T follicular helper cell (primary cell): Measurements from ENCODE around the gene POC1A.
"Not testable (repeated sequence)": the region's sequence is repeated elsewhere in the genome, so short reads cannot be mapped to it uniquely, and the experiment has no call there.

Source experiments
- DNase-seq: peaks from one replicate; pipeline ENCODE4 v3.0.0-alpha.2; 2020; ENCODE audit warnings: low read depth

The POC1A gene

GRCh38 chr3:52183786-52184445 is 29.7 kb upstream of the POC1A start:
- no peak for DNase-seq

GRCh38 chr3:52182691-52183090 is 28.5 kb upstream of the POC1A start:
- no peak for DNase-seq

GRCh38 chr3:52182196-52182595 is 28.0 kb upstream of the POC1A start:
- DNase-seq = no peak

GRCh38 chr3:52181543-52181942 is 27.3 kb upstream of the POC1A start:
- DNase-seq = no peak

- DNase-seq = no peak
Measured at GRCh38 chr3:52178537-52178936, 24.3 kb upstream of the POC1A start.

GRCh38 chr3:52178126-52178525 is 23.9 kb upstream of the POC1A start:
- DNase-seq = not testable (repeated sequence)

GRCh38 chr3:52177701-52178042 is 23.4 kb upstream of the POC1A start:
- DNase-seq = no peak

- no peak for DNase-seq
Measured at GRCh38 chr3:52176951-52177700, 22.9 kb upstream of the POC1A start.

GRCh38 chr3:52176180-52176752 is 22.0 kb upstream of the POC1A start:
- DNase-seq = no peak

- no peak for DNase-seq
Measured at GRCh38 chr3:52175416-52176179, 21.4 kb upstream of the POC1A start.

GRCh38 chr3:52174896-52175295 is 20.7 kb upstream of the POC1A start:
- DNase-seq = no peak

GRCh38 chr3:52173101-52173500 is 18.9 kb upstream of the POC1A start:
- no peak for DNase-seq

GRCh38 chr3:52172262-52172757 is 18.1 kb upstream of the POC1A start:
- no peak for DNase-seq

GRCh38 chr3:52171514-52172261 is 17.5 kb upstream of the POC1A start:
- DNase-seq = no peak

- not testable (repeated sequence) for DNase-seq
Measured at GRCh38 chr3:52170217-52170616, 16.0 kb upstream of the POC1A start.

- DNase-seq = no peak
Measured at GRCh38 chr3:52167240-52167639, 13.0 kb upstream of the POC1A start.

GRCh38 chr3:52162250-52162872 is 8.1 kb upstream of the POC1A start:
- DNase-seq = no peak

- no peak for DNase-seq
Measured at GRCh38 chr3:52159503-52159902, 5.3 kb upstream of the POC1A start.

GRCh38 chr3:52155912-52156311 is 1.7 kb upstream of the POC1A start:
- DNase-seq = no peak

GRCh38 chr3:52153389-52154096 is 680 bp downstream of the POC1A start:
- no peak for DNase-seq

GRCh38 chr3:52151991-52152390 is 2.2 kb downstream of the POC1A start:
- not testable (repeated sequence) for DNase-seq
